GM12878 (cell line): ENCODE data around the gene NMUR2. TPM values are rescaled to one million over a fixed set of nuclear protein-coding genes. Genes with fewer than 3 reads are reported as not detected.

Experiments used
- ATAC-seq: fragments of 200-7000 bp; cut with Tn5 transposase; 3 replicates; pipeline ENCODE4 v1.9.1; 2020; ENCODE audit warnings: mild to moderate bottlenecking, moderate library complexity
- BruUV-seq: library from RNA; stranded (reverse); fragments of 400-500 nt; replicated peaks from 2 replicates; lab custom pipeline; 2021; lab: Mats Ljungman, UMichigan
- CTCF ChIA-PET: fragments of 300-600 bp; sonication (Branson Sonifier 250); formaldehyde crosslinking; extraction: SDS; loops from one replicate; lab custom pipeline; 2021; ENCODE audit warnings: inconsistent platforms; lab: Yijun Ruan, JAX
- POLR2A ChIA-PET: fragments of 350-600 bp; formaldehyde crosslinking; extraction: SDS; loops from one replicate; lab custom pipeline; 2021; ENCODE audit warnings: inconsistent platforms; lab: Charles Lee
- RAD21 ChIA-PET: fragments of 300-600 bp; sonication (Branson Sonifier 250); formaldehyde crosslinking; loops from one replicate; lab custom pipeline; 2023; ENCODE audit warnings: antibody characterized with exemption; ENCODE audit not compliant: unreplicated experiment; lab: Charles Lee
- SMC1A ChIA-PET: fragments of 300-600 bp; sonication (Branson Sonifier 250); formaldehyde crosslinking; loops from one replicate; lab custom pipeline; 2023; ENCODE audit not compliant: unreplicated experiment, uncharacterized antibody; lab: Charles Lee
- DNase-seq: peaks from one replicate; pipeline ENCODE4 v3.0.0-alpha.2; 2011; ENCODE audit warnings: low read depth, low spot score
- FAIRE-seq: peaks from 3 replicates; lab custom pipeline; 2011; peaks lifted over from hg19 to GRCh38; lab: Jason Lieb, UNC
- H2AFZ ChIP-seq: 2 replicates; pipeline ENCODE4 v1.6.0; 2011; ENCODE audit warnings: low read depth, low read length, control low read depth; ENCODE audit not compliant: control insufficient read depth
- H3K27ac ChIP-seq: 2 replicates; pipeline ENCODE4 v1.5.1; 2011; ENCODE audit warnings: control low read depth; ENCODE audit not compliant: control insufficient read depth, insufficient read depth
- H3K27me3 ChIP-seq, 2 experiments: replicated peaks in 1 of 2; 2 replicates each; pipeline versions ENCODE4 v1.6.0 to v1.6.1; 2011; ENCODE audit warnings: low read length in 1 of 2; ENCODE audit not compliant: control insufficient read depth in 2 of 2, insufficient read depth in 2 of 2
- H3K36me3 ChIP-seq, 2 experiments: 2 replicates each; pipeline ENCODE4 v1.5.1; 2011; ENCODE audit warnings: low read length in 1 of 2; ENCODE audit not compliant: control insufficient read depth in 2 of 2, insufficient read depth in 2 of 2
- H3K4me1 ChIP-seq: 2 replicates; pipeline ENCODE4 v1.6.1; 2011; ENCODE audit warnings: mild to moderate bottlenecking, low read length, moderate library complexity, mixed read lengths; ENCODE audit not compliant: control insufficient read depth, insufficient read depth
- H3K4me2 ChIP-seq: 2 replicates; pipeline ENCODE4 v1.6.0; 2011; ENCODE audit warnings: control low read depth; ENCODE audit not compliant: control insufficient read depth, insufficient read depth
- H3K4me3 ChIP-seq: fragments of 200-600 bp; sonication (generic); 2 replicates; pipeline ENCODE4 v1.5.1; 2016
- H3K79me2 ChIP-seq: 2 replicates; pipeline ENCODE4 v1.6.0; 2011; ENCODE audit warnings: low read length; ENCODE audit not compliant: control insufficient read depth, insufficient read depth
- H3K9ac ChIP-seq: 2 replicates; pipeline ENCODE4 v1.8.0; 2011; ENCODE audit warnings: low read length, control low read depth, mixed read lengths; ENCODE audit not compliant: control insufficient read depth, insufficient read depth
- H3K9me3 ChIP-seq: replicated peaks from 3 replicates; pipeline ENCODE4 v1.5.1; 2011; ENCODE audit warnings: mild to moderate bottlenecking, low read length; ENCODE audit not compliant: control insufficient read depth, insufficient read depth
- H4K20me1 ChIP-seq: 2 replicates; pipeline ENCODE4 v1.6.0; 2011; ENCODE audit not compliant: control insufficient read depth, insufficient read depth
- BHLHE40 ChIP-seq, 2 experiments: fragments of 450-650 bp in 1 of 2; IDR thresholded peaks; 2 replicates each; pipeline ENCODE4 v1.6.1; 2011 to 2017; ENCODE audit warnings: low read depth in 2 of 2, borderline replicate concordance in 1 of 2, improper control_type of control experiment in 1 of 2, low read length in 1 of 2, mild to moderate bottlenecking in 1 of 2
- CHD2 ChIP-seq: IDR thresholded peaks from 2 replicates; pipeline ENCODE4 v1.6.1; 2011; ENCODE audit warnings: low read depth, low read length, improper control_type of control experiment, borderline replicate concordance
- NBN ChIP-seq: fragments of 450-650 bp; IDR thresholded peaks from 2 replicates; pipeline ENCODE4 v1.6.1; 2016
- NFYB ChIP-seq: IDR thresholded peaks from 2 replicates; pipeline ENCODE4 v1.6.1; 2011; ENCODE audit warnings: low read depth, mild to moderate bottlenecking, low read length, improper control_type of control experiment, moderate library complexity; ENCODE audit not compliant: insufficient read depth
- RAD21 ChIP-seq: IDR thresholded peaks from 2 replicates; pipeline ENCODE4 v1.6.1; 2011; ENCODE audit warnings: mild to moderate bottlenecking, low read depth, low read length, moderate library complexity; ENCODE audit not compliant: insufficient read depth
- SMARCA5 ChIP-seq: fragments of 450-650 bp; IDR thresholded peaks from 2 replicates; pipeline ENCODE4 v1.6.1; 2017; ENCODE audit warnings: mild to moderate bottlenecking
- ZBED1 ChIP-seq: IDR thresholded peaks from 2 replicates; pipeline ENCODE4 v1.6.1; 2016; ENCODE audit warnings: borderline replicate concordance
- ZSCAN29 ChIP-seq: fragments of 450-650 bp; IDR thresholded peaks from 2 replicates; pipeline ENCODE4 v1.6.1; 2017; ENCODE audit warnings: mild to moderate bottlenecking, moderate library complexity
- WGBS: methylation state at CpG from one replicate; pipeline ENCODE4 v1.1.6; 2016; ENCODE audit warnings: low lambda C conversion rate; ENCODE audit not compliant: insufficient replicate concordance, insufficient coverage; ENCODE audit errors: missing lambda C conversion rate; 5-methylcytosine and 5-hydroxymethylcytosine counted together
- in situ Hi-C: fragments of 300-500 bp; cut with MboI; formaldehyde crosslinking; loops from 9 replicates; pipeline ENCODE4 v1.14.3; 2018; ENCODE audit warnings: mixed read lengths
- intact Hi-C: fragments of 100-400 bp; cut with micrococcal nuclease; formaldehyde crosslinking; loops from one replicate; pipeline ENCODE4 v1.14.2; 2022; ENCODE audit not compliant: unreplicated experiment
- polyA plus RNA-seq, 11 experiments: library from polyadenylated mRNA; depleted of rRNA in 4 of 11; unstranded in 6 of 11; stranded (reverse) in 5 of 11; fragments of >200 nt; fragmentation: Nextera tagmentation in 4 of 11; fragmentation: Illumina TruSeq in 1 of 11; extraction: Ambion mirVana in 4 of 11; extraction: Trizol in 1 of 11; gene quantifications; 1 replicate in 1 of 11; 2 replicates in 10 of 11; pipeline versions ENCODE4 v1.2.1 to v1.2.3, GENCODE V29; 2011 to 2016; ENCODE audit warnings: inconsistent platforms in 2 of 11, missing spikeins in 2 of 11, low read depth in 1 of 11
- total RNA-seq, 4 experiments: library from RNA; depleted of rRNA in 3 of 4; stranded (reverse); fragments of >200 nt in 3 of 4; fragmentation: Illumina TruSeq in 1 of 4; extraction: Trizol in 1 of 4; gene quantifications; 2 replicates each; pipeline versions ENCODE4 v1.2.1 to v1.2.3, GENCODE V29; 2013 to 2021
- TF ChIP-seq, protein P1 (sequence below): fragments of 450-650 bp; formaldehyde crosslinking; IDR thresholded peaks from 2 replicates; pipeline ENCODE4 v1.5.0; 2022; ENCODE audit warnings: mild to moderate bottlenecking, missing genetic modification characterization
- TF ChIP-seq, protein P2 (sequence below): fragments of 150-350 bp; IDR thresholded peaks from 2 replicates; pipeline ENCODE4 v1.6.1; 2014; ENCODE audit warnings: mild to moderate bottlenecking, low read depth, low read length
- TF ChIP-seq, protein P3 (sequence below), 3 experiments: IDR thresholded peaks in 2 of 3; conservative IDR thresholded peaks in 1 of 3; 2 replicates each; pipeline ENCODE4 v1.5.1; 2011; ENCODE audit warnings: low read depth in 3 of 3, low read length in 3 of 3, mild to moderate bottlenecking in 3 of 3, control low read depth in 2 of 3, moderate library complexity in 2 of 3, inconsistent platforms in 1 of 3, mixed read lengths in 1 of 3; ENCODE audit not compliant: control insufficient read depth in 2 of 3, insufficient read depth in 1 of 3; ENCODE audit errors: extremely low read depth in 1 of 3

The NMUR2 gene
- total and polyA plus RNA-seq, 10 of the 15 experiments (the other 5 are each of a cell fraction or from before 2014, with no cell fraction given), result 0.06 to 0.11 (median 0.06) TPM; not detected in 7

DNA sequence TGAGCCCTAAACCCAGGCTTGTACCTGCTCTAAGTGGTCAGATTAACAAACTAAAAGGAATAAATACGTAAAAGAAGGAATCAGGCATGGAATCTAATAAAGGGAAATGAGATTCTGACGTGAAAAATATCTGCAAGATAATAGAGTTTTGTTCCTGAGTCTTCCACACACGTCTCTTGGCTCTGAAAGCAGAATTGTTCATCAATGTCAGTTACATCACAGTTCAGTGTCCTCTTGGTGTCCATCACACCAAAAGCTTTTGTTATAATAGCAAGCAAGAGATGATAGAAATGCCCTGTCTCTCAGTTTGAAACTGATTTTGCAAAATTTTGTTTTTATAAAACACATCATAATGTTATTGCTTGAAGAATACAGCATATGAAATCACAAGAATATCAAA is 34.7 kb upstream of the NMUR2 start:
- Histone ChIP-seq H4K20me1 (no peaks in the 10 kb centered on the region), H3K27me3 (no peaks in the 10 kb centered on the region), H3K36me3 (no peaks in the 10 kb centered on the region), H2AFZ (no peak overlapping the region), H3K27ac (no peak overlapping the region), H3K4me1 (no peaks in the 10 kb centered on the region)
- intact Hi-C loops, result no loop called here
- ChIA-PET POLR2A (no interaction called here), CTCF (no interaction called here)
- no peak for FAIRE-seq
- no TSS peak for BruUV-seq
- TF ChIP-seq ZBED1, result no peak
- TF ChIP-seq SMARCA5, result no peak
- TF ChIP-seq NBN, result no peak
- TF ChIP-seq ZSCAN29, result no peak
- TF ChIP-seq, protein P1, sequence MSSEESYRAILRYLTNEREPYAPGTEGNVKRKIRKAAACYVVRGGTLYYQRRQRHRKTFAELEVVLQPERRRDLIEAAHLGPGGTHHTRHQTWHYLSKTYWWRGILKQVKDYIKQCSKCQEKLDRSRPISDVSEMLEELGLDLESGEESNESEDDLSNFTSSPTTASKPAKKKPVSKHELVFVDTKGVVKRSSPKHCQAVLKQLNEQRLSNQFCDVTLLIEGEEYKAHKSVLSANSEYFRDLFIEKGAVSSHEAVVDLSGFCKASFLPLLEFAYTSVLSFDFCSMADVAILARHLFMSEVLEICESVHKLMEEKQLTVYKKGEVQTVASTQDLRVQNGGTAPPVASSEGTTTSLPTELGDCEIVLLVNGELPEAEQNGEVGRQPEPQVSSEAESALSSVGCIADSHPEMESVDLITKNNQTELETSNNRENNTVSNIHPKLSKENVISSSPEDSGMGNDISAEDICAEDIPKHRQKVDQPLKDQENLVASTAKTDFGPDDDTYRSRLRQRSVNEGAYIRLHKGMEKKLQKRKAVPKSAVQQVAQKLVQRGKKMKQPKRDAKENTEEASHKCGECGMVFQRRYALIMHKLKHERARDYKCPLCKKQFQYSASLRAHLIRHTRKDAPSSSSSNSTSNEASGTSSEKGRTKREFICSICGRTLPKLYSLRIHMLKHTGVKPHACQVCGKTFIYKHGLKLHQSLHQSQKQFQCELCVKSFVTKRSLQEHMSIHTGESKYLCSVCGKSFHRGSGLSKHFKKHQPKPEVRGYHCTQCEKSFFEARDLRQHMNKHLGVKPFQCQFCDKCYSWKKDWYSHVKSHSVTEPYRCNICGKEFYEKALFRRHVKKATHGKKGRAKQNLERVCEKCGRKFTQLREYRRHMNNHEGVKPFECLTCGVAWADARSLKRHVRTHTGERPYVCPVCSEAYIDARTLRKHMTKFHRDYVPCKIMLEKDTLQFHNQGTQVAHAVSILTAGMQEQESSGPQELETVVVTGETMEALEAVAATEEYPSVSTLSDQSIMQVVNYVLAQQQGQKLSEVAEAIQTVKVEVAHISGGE (CRISPR knock-in tag), result no peak
- TF ChIP-seq, all 136 proteins: peak for 0
- H3K9ac ChIP-seq, result no peak overlapping the region
- DNase-seq (no peak), ATAC-seq (no peak)
- WGBS, result 0% methylated on average over 3 of the region's 3 CpGs
- ChIA-PET SMC1A (no interaction called here), RAD21 (no interaction called here)
- no peaks in the 10 kb centered on the region for H3K79me2 ChIP-seq
- no peak overlapping the region for H3K4me3 ChIP-seq
- no peak overlapping the region for H3K4me2 ChIP-seq
- H3K9me3 ChIP-seq, result no peaks in the 10 kb centered on the region
- in situ Hi-C loops, result no loop called here

DNA sequence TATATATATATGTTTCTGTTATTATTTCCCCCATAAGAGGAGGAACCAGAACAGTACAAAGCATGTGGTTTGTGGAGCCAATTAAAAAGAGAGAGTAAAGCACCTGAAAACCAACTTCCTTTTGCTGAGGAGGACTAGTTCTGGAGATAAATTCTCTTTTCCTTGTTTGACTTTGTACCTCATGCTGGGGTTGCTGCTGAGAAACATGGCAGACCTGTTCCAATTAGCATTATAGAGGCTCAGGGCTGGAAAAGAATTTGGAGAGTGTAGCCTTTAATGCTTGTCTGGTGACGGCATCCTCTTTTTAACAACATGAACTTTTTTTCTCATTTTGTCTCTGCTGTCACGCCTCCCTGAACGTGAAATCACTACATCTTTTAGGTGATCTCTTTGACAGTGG is 32.8 kb upstream of the NMUR2 start:
- DNase-seq (no peak), FAIRE-seq (no peak), ATAC-seq (no peak)
- ChIA-PET POLR2A (interaction anchor here (0.6 kb wide), 1 partner anchor 9 kb away, joined by 3 read pairs; no protein-coding TSS in a partner anchor), RAD21 (no interaction called here), SMC1A (no interaction called here), CTCF (no interaction called here)
- H3K4me1 ChIP-seq, result no peaks in the 10 kb centered on the region
- H3K4me2 ChIP-seq, result no peak overlapping the region
- H3K4me3 ChIP-seq, result no peak overlapping the region
- no peaks in the 10 kb centered on the region for H3K9me3 ChIP-seq
- H4K20me1 ChIP-seq, result no peaks in the 10 kb centered on the region
- H3K79me2 ChIP-seq, result no peaks in the 10 kb centered on the region
- in situ Hi-C loops, result no loop called here
- H3K36me3 ChIP-seq, result no peaks in the 10 kb centered on the region
- H3K9ac ChIP-seq, result no peak overlapping the region
- H3K27me3 ChIP-seq, result no peaks in the 10 kb centered on the region
- intact Hi-C loops, result no loop called here
- H3K27ac ChIP-seq, result no peak overlapping the region
- 25% methylated on average over 3 of the region's 3 CpGs for WGBS
- no TSS peak for BruUV-seq
- H2AFZ ChIP-seq, result no peak overlapping the region
- TF ChIP-seq NFYB, result no peak
- TF ChIP-seq, protein P2, sequence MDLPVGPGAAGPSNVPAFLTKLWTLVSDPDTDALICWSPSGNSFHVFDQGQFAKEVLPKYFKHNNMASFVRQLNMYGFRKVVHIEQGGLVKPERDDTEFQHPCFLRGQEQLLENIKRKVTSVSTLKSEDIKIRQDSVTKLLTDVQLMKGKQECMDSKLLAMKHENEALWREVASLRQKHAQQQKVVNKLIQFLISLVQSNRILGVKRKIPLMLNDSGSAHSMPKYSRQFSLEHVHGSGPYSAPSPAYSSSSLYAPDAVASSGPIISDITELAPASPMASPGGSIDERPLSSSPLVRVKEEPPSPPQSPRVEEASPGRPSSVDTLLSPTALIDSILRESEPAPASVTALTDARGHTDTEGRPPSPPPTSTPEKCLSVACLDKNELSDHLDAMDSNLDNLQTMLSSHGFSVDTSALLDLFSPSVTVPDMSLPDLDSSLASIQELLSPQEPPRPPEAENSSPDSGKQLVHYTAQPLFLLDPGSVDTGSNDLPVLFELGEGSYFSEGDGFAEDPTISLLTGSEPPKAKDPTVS, result no peak
- TF ChIP-seq BHLHE40 (IDR thresholded peaks at IDR 0.05; ENCODE audit: borderline replicate concordance in 1 of 2, low read depth in 2 of 2, low read length in 1 of 2), result no peak
- TF ChIP-seq, protein P3, sequence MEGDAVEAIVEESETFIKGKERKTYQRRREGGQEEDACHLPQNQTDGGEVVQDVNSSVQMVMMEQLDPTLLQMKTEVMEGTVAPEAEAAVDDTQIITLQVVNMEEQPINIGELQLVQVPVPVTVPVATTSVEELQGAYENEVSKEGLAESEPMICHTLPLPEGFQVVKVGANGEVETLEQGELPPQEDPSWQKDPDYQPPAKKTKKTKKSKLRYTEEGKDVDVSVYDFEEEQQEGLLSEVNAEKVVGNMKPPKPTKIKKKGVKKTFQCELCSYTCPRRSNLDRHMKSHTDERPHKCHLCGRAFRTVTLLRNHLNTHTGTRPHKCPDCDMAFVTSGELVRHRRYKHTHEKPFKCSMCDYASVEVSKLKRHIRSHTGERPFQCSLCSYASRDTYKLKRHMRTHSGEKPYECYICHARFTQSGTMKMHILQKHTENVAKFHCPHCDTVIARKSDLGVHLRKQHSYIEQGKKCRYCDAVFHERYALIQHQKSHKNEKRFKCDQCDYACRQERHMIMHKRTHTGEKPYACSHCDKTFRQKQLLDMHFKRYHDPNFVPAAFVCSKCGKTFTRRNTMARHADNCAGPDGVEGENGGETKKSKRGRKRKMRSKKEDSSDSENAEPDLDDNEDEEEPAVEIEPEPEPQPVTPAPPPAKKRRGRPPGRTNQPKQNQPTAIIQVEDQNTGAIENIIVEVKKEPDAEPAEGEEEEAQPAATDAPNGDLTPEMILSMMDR (IDR thresholded peaks at IDR 0.05 in 2 of 3, conservative IDR thresholded peaks at IDR 0.05 in 1 of 3; ENCODE audit: control insufficient read depth in 2 of 3, extremely low read depth in 1 of 3, insufficient read depth in 1 of 3, low read depth in 3 of 3, low read length in 3 of 3), result no peak
- TF ChIP-seq RAD21, result no peak
- TF ChIP-seq CHD2, result no peak
